Muscle layer of colon (tissue), 2 donors: ENCODE data around the gene ELAVL1.

Experiments
- H3K27ac ChIP-seq: one replicate; pipeline ENCODE4 v1.7.0; 2013; ENCODE audit warnings: low read depth, mild to moderate bottlenecking, low read length, moderate library complexity
- H3K27me3 ChIP-seq, 2 donors: one replicate each; pipeline ENCODE4 v1.7.0; 2013; ENCODE audit warnings: low read length in 2 of 2, mild to moderate bottlenecking in 2 of 2; ENCODE audit not compliant: insufficient read depth in 2 of 2, control insufficient read depth in 1 of 2
- H3K36me3 ChIP-seq: one replicate; pipeline ENCODE4 v1.7.0; 2013; ENCODE audit warnings: mild to moderate bottlenecking, low read length; ENCODE audit not compliant: insufficient read depth
- H3K4me1 ChIP-seq: one replicate; pipeline ENCODE4 v1.7.0; 2013; ENCODE audit warnings: mild to moderate bottlenecking, low read length; ENCODE audit not compliant: insufficient read depth
- H3K4me3 ChIP-seq, 2 donors: one replicate each; pipeline ENCODE4 v1.7.0; 2013; ENCODE audit warnings: low read length in 2 of 2, low read depth in 1 of 2, mild to moderate bottlenecking in 1 of 2, moderate library complexity in 1 of 2
- H3K9ac ChIP-seq: one replicate; pipeline ENCODE4 v1.7.0; 2013; ENCODE audit warnings: low read length
- H3K9me3 ChIP-seq: one replicate; pipeline ENCODE4 v1.7.0; 2013; ENCODE audit warnings: mild to moderate bottlenecking, low read length
- donor health status: abdominal sarcoma.
- donor health status: Adenocarcinoma of cecum.

Gene ELAVL1

GRCh38 chr19:7915250-7916102 is 90.0 kb downstream of the ELAVL1 start:
- Histone ChIP-seq H3K9ac (no peak overlapping the region), H3K27ac (no peak overlapping the region), H3K9me3 (no peaks in the 10 kb centered on the region), H3K4me3 (no peak overlapping the region), H3K36me3 (peaks cover 18% of the 10 kb centered on the region), H3K4me1 (peaks cover 10% of the 10 kb centered on the region), H3K27me3 (peaks cover 18 to 62% of the 10 kb centered on the region in 2 donors)

- peaks cover 18 to 59% of the 10 kb centered on the region in 2 donors for H3K27me3 ChIP-seq
- no peak within 1 kb of the TSS for H3K4me3 ChIP-seq
- H3K27ac ChIP-seq, result no peak within 1 kb of the TSS
- peaks cover 26% of the 10 kb centered on the region for H3K36me3 ChIP-seq
- no peaks in the 10 kb centered on the region for H3K9me3 ChIP-seq
- H3K4me1 ChIP-seq, result peaks cover 7% of the 10 kb centered on the region
- no peak within 1 kb of the TSS for H3K9ac ChIP-seq
These were observed 90.8 kb downstream of the ELAVL1 start, which contains the start of gene TGFBR3L for GRCh38 chr19:7914598-7915045. Gene TGFBR3L (plus strand): TSS chr19:7914830.

GRCh38 chr19:7914099-7914498 is 91.3 kb downstream of the ELAVL1 start:
- peaks cover 18 to 54% of the 10 kb centered on the region in 2 donors for H3K27me3 ChIP-seq
- H3K4me1 ChIP-seq, result peaks cover 5% of the 10 kb centered on the region
- no peaks in the 10 kb centered on the region for H3K9me3 ChIP-seq
- H3K27ac ChIP-seq, result no peak overlapping the region
- peaks cover 26% of the 10 kb centered on the region for H3K36me3 ChIP-seq
- no peak overlapping the region for H3K4me3 ChIP-seq
- no peak overlapping the region for H3K9ac ChIP-seq

GRCh38 chr19:7913652-7914051 is 91.8 kb downstream of the ELAVL1 start:
- H3K4me1 ChIP-seq, result peaks cover 5% of the 10 kb centered on the region
- peaks cover 26% of the 10 kb centered on the region for H3K36me3 ChIP-seq
- H3K9me3 ChIP-seq, result no peaks in the 10 kb centered on the region
- H3K9ac ChIP-seq, result no peak overlapping the region
- H3K4me3 ChIP-seq, result no peak overlapping the region
- H3K27ac ChIP-seq, result no peak overlapping the region
- peaks cover 17 to 50% of the 10 kb centered on the region in 2 donors for H3K27me3 ChIP-seq

GRCh38 chr19:7912697-7913564 is 92.5 kb downstream of the ELAVL1 start:
- Histone ChIP-seq H3K27me3 (peaks cover 12 to 42% of the 10 kb centered on the region in 2 donors), H3K4me1 (peaks cover 5% of the 10 kb centered on the region), H3K9me3 (no peaks in the 10 kb centered on the region), H3K4me3 (no peak overlapping the region), H3K36me3 (peaks cover 26% of the 10 kb centered on the region), H3K9ac (no peak overlapping the region), H3K27ac (no peak overlapping the region)

- Histone ChIP-seq H3K36me3 (peaks cover 26% of the 10 kb centered on the region), H3K4me1 (peaks cover 5% of the 10 kb centered on the region), H3K27ac (no peak overlapping the region), H3K4me3 (no peak overlapping the region), H3K9me3 (no peaks in the 10 kb centered on the region), H3K27me3 (peaks cover 12 to 35% of the 10 kb centered on the region in 2 donors), H3K9ac (no peak overlapping the region)
These were observed 93.2 kb downstream of the ELAVL1 start for GRCh38 chr19:7912144-7912696.

- H3K9ac ChIP-seq, result no peak overlapping the region
- no peak overlapping the region for H3K4me3 ChIP-seq
- H3K9me3 ChIP-seq, result no peaks in the 10 kb centered on the region
- peaks cover 5% of the 10 kb centered on the region for H3K4me1 ChIP-seq
- peaks cover 12 to 29% of the 10 kb centered on the region in 2 donors for H3K27me3 ChIP-seq
- peaks cover 26% of the 10 kb centered on the region for H3K36me3 ChIP-seq
- H3K27ac ChIP-seq, result no peak overlapping the region
These were observed 93.8 kb downstream of the ELAVL1 start for GRCh38 chr19:7911508-7912143.

GRCh38 chr19:7910321-7911161 is 94.9 kb downstream of the ELAVL1 start:
- no peak overlapping the region for H3K27ac ChIP-seq
- H3K27me3 ChIP-seq, result peaks cover 6 to 19% of the 10 kb centered on the region in 2 donors
- no peaks in the 10 kb centered on the region for H3K9me3 ChIP-seq
- no peak overlapping the region for H3K4me3 ChIP-seq
- H3K36me3 ChIP-seq, result peaks cover 26% of the 10 kb centered on the region
- H3K9ac ChIP-seq, result no peak overlapping the region
- peaks cover 6% of the 10 kb centered on the region for H3K4me1 ChIP-seq

- Histone ChIP-seq H3K27ac (no peak overlapping the region), H3K9me3 (no peaks in the 10 kb centered on the region), H3K4me3 (no peak overlapping the region), H3K27me3 (peaks cover 0 to 9% of the 10 kb centered on the region in 2 donors), H3K9ac (no peak overlapping the region), H3K36me3 (peaks cover 26% of the 10 kb centered on the region), H3K4me1 (peaks cover 16% of the 10 kb centered on the region)
These were observed 95.9 kb downstream of the ELAVL1 start for GRCh38 chr19:7909471-7910067.
